Measurements from ENCODE around the gene SNRPB2. TPM values are rescaled to one million over a fixed set of nuclear protein-coding genes. Genes with fewer than 3 reads are reported as not detected.

Gene SNRPB2
- total and polyA plus RNA-seq, 9 of the 15 experiments (the other 6 are each of a cell fraction or from before 2014, with no cell fraction given): 40.0 to 131 (median 89.4) TPM

- TF ChIP-seq REST (IDR thresholded peaks at IDR 0.05; ENCODE audit: borderline replicate concordance) (no peak), REST (CRISPR knock-in tag; IDR thresholded peaks at IDR 0.05; ENCODE audit: low read depth) (no peak)
Observed at GRCh38 chr20:16747291-16747811, 17.5 kb downstream of the SNRPB2 start (continued).

Measured in K562 (cell line).